HEK293T (cell line): Measurements from ENCODE around the gene MYOD1.

Source experiments
- CTCF ChIA-PET: fragments of 350-600 bp; formaldehyde crosslinking; extraction: SDS; loops from one replicate; lab custom pipeline; 2021; ENCODE audit warnings: antibody characterized with exemption, inconsistent platforms; lab: Yijun Ruan, JAX
- POLR2A ChIA-PET: fragments of 350-600 bp; formaldehyde crosslinking; extraction: SDS; loops from one replicate; lab custom pipeline; 2020; ENCODE audit warnings: antibody characterized with exemption, inconsistent platforms; lab: Yijun Ruan, JAX
- DNase-seq: peaks from one replicate; pipeline ENCODE4 v3.0.0; 2012; ENCODE audit warnings: mixed read lengths; ENCODE audit errors: extremely low spot score
- ARNT ChIP-seq: fragments of 450-650 bp; IDR thresholded peaks from 2 replicates; pipeline ENCODE4 v1.6.1; 2017; ENCODE audit warnings: mild to moderate bottlenecking
- BHLHE40 ChIP-seq: fragments of 450-650 bp; IDR thresholded peaks from 2 replicates; pipeline ENCODE4 v1.6.1; 2016; ENCODE audit warnings: mild to moderate bottlenecking, moderate library complexity, borderline replicate concordance
- CTBP1 ChIP-seq: fragments of 450-650 bp; IDR thresholded peaks from 2 replicates; pipeline ENCODE4 v1.6.1; 2016; ENCODE audit warnings: borderline replicate concordance
- ELF4 ChIP-seq: fragments of 450-650 bp; IDR thresholded peaks from 2 replicates; pipeline ENCODE4 v1.6.1; 2017; ENCODE audit warnings: antibody characterized with exemption
- FOXA1 ChIP-seq: fragments of 450-650 bp; IDR thresholded peaks from 2 replicates; pipeline ENCODE4 v1.6.1; 2016; ENCODE audit warnings: mild to moderate bottlenecking
- FOXK2 ChIP-seq: fragments of 450-650 bp; IDR thresholded peaks from 2 replicates; pipeline ENCODE4 v1.6.1; 2016; ENCODE audit warnings: mild to moderate bottlenecking
- FOXM1 ChIP-seq: fragments of 450-650 bp; IDR thresholded peaks from 2 replicates; pipeline ENCODE4 v1.6.1; 2017; ENCODE audit warnings: mild to moderate bottlenecking, borderline replicate concordance
- HDGF ChIP-seq: fragments of 450-650 bp; IDR thresholded peaks from 2 replicates; pipeline ENCODE4 v1.6.1; 2017; ENCODE audit warnings: antibody characterized with exemption, borderline replicate concordance
- L3MBTL2 ChIP-seq: fragments of 450-650 bp; conservative IDR thresholded peaks from 2 replicates; pipeline ENCODE4 v1.6.1; 2016; ENCODE audit warnings: mild to moderate bottlenecking
- LEF1 ChIP-seq: fragments of 450-650 bp; IDR thresholded peaks from 2 replicates; pipeline ENCODE4 v1.6.1; 2017; ENCODE audit warnings: mild to moderate bottlenecking, borderline replicate concordance
- NFRKB ChIP-seq: fragments of 450-650 bp; IDR thresholded peaks from 2 replicates; pipeline ENCODE4 v1.6.1; 2016; ENCODE audit warnings: mild to moderate bottlenecking, moderate library complexity
- SP1 ChIP-seq: fragments of 450-650 bp; IDR thresholded peaks from 2 replicates; pipeline ENCODE4 v1.6.1; 2017
- SUZ12 ChIP-seq: fragments of 450-650 bp; IDR thresholded peaks from 2 replicates; pipeline ENCODE4 v1.6.1; 2016; ENCODE audit warnings: mild to moderate bottlenecking
- TARDBP ChIP-seq: fragments of 450-650 bp; IDR thresholded peaks from 2 replicates; pipeline ENCODE4 v1.6.1; 2016
- ZNF384 ChIP-seq: fragments of 450-650 bp; IDR thresholded peaks from 2 replicates; pipeline ENCODE4 v1.6.1; 2016
- TF ChIP-seq, protein P1 (sequence below): fragments of 450-650 bp; IDR thresholded peaks from 2 replicates; pipeline ENCODE4 v1.6.1; 2016

Gene MYOD1

DNA sequence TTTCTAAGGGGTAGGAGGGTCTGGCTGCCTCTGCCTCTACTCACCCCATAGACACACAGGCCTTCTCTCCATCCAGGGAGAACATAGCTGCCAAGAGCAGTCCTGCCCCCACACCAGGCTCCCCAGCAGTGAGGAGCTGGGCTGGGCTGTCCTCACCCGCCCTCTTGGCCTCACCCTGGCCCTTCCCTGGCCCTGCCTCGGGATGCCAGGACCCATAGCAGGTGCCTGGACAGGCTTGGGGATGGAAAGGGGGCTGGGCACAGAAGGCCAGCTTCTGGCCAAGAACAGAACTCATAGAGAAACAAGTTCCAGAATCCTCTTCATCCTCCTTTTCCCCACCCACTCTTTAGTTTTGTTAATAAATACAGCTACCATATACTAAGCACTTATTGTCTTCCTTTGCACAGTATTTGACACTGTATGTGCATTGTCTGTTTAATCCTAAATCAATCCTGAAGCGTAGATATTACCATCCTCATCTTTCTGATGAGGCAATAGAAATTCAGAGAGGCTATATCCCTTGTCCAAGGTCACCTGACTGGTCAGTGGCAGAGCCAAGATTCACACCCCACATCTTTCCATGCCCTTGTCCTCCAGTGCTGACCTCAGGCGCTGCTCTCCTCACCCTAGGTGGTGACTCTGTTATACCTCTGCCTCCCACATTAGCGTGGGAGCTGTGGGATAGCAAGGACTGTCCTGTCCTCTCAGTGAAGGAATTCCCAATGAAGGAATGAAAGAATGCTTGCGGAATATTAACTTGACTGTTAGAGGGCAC, 22.0 kb upstream of the MYOD1 start:
- ChIA-PET CTCF (interaction anchor here (0.9 kb wide), 1 partner anchor 33 kb away, joined by 5 read pairs; no protein-coding TSS in a partner anchor), POLR2A (no interaction called here)
- no peak for TF ChIP-seq NFRKB
- no peak for TF ChIP-seq FOXA1
- no peak for TF ChIP-seq CTBP1
- TF ChIP-seq, protein P1, sequence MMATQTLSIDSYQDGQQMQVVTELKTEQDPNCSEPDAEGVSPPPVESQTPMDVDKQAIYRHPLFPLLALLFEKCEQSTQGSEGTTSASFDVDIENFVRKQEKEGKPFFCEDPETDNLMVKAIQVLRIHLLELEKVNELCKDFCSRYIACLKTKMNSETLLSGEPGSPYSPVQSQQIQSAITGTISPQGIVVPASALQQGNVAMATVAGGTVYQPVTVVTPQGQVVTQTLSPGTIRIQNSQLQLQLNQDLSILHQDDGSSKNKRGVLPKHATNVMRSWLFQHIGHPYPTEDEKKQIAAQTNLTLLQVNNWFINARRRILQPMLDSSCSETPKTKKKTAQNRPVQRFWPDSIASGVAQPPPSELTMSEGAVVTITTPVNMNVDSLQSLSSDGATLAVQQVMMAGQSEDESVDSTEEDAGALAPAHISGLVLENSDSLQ: no peak
- no peak for TF ChIP-seq BHLHE40
- no peak for TF ChIP-seq SP1
- no peak for TF ChIP-seq ZNF384
- no peak for DNase-seq

DNA sequence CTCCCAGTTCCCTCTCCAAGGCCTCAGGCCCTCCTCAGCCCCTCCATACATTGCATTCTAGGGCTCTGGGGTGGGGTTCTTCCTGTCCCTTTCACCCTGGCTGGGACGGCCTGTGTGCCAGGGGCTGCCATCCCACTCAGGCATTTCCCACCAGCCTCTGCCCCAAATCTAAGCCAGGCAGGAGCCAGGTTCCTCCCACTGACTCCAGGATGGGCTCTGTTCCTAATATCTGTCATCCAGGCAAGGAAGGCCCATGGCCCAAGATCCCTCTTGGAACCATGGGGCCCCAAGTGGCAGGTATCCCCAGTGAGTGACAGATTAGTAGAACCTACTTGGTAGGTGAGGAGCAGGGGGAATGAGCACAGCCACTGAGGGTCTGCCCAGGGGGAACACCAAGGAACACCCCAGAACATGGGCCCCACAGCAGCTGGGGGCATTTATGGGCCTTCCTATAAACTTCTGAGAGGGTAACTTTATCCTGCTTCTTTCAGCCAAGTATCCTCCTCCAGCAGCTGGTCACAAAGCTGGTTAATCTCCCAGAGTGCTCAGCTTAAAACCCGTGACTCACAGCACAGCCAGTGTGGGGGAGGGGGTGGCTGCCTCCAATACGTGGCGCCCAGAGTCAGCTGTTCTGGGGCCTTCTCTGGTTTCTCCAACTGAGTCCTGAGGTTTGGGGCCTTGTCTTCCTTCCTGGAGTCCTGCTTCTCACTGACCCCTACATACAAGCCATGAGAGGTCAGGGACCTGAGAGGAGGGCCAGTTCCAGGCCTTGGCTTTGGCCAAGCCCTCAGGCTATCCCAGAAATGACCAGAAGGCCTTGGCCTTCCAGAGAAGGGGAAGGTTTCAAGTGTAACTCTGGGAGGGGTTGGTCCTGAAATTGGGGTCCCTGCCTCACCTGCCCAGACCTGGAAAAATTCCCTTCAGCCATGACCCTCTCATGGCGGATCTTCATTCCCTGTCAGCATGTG, 19.9 kb upstream of the MYOD1 start:
- TF ChIP-seq TARDBP (no peak), ARNT (no peak), SP1 (no peak), FOXM1 (no peak), L3MBTL2 (no peak), BHLHE40 (no peak), NFRKB (no peak), HDGF (no peak), FOXA1 (no peak), CTBP1 (no peak), FOXK2 (no peak), LEF1 (no peak), SUZ12 (no peak), ZNF384 (no peak), ELF4 (no peak)
- TF ChIP-seq, protein P1: no peak
- DNase-seq: no peak
- ChIA-PET CTCF (interaction anchor here (0.6 kb wide), 1 partner anchor 22 kb away, joined by 4 read pairs; no protein-coding TSS in a partner anchor), POLR2A (interaction anchor here (0.5 kb wide), 1 partner anchor 261 kb away, joined by 3 read pairs; no protein-coding TSS in a partner anchor)

DNA sequence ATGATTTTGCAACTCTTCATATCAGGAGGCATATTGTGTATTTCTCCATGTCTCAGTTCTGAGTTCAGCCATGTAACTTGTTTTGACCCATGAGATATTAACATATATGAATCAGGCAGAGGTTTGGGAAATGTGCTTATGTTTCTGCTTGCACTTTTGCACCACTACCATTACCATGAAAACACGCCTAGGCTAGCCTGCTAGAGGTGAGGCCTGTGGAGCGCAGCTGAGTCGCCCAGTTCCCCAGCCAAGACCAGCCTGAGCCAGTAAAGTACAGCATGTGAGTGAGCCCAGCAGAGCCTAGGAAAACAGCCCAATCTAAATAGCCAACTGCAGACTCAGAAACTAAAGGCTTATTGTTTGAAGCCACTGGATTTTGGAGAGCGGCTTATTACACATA, 18.4 kb upstream of the MYOD1 start:
- TF ChIP-seq L3MBTL2 (no peak), SP1 (no peak), TARDBP (no peak), ZNF384 (no peak), FOXK2 (no peak), SUZ12 (no peak), LEF1 (no peak), BHLHE40 (no peak), HDGF (no peak)
- TF ChIP-seq, protein P1: no peak
- ChIA-PET POLR2A (no interaction called here), CTCF (no interaction called here)
- DNase-seq: no peak

DNA sequence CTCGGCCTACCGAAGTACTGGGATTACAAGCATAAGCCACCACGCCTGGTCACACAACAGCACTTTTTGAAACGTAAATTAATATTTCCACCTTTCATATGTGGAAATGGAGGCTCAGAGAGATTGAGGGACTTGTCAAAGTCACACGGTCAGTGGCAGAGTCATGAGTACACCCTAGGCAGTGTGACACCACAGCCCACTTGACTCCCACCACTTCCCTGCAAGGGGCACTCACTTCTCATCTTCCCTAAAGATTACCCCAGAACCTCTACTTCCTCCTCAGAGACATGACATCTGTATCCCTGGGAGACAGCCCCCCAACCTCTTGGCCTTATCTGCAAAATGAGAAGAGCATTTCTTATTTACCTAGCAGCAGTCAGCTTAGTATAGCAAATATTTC, 16.5 kb upstream of the MYOD1 start:
- POLR2A ChIA-PET: no interaction called here
- CTCF ChIA-PET: no interaction called here
- TF ChIP-seq LEF1 (no peak), NFRKB (no peak), HDGF (no peak), BHLHE40 (no peak), ZNF384 (no peak), FOXA1 (no peak), L3MBTL2 (no peak), FOXK2 (no peak), SP1 (no peak), SUZ12 (no peak), CTBP1 (no peak), FOXM1 (no peak), ELF4 (no peak), ARNT (no peak), TARDBP (no peak)
- TF ChIP-seq, protein P1: no peak
- no peak for DNase-seq

DNA sequence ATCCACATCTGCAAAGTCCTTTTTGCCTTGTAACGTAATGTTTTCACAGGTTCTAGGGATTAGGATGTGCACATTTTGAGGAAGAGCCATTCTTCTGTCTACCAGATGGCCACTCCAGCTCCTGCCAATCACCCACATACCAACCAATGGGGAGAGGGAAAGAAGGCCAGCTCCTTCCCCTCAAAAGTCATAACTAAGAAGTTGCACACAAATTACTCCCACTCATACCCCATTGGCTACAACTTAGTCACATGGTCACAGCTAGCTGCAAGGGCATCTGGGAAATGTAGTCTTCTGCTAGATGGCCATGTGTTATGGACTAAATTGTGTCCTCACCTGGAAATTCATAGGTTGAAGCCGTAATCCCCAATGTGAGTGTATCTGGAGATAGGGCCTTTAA, 15.4 kb upstream of the MYOD1 start:
- ChIA-PET POLR2A (no interaction called here), CTCF (no interaction called here)
- peak; percentile 23 for DNase-seq
- TF ChIP-seq ZNF384 (no peak), L3MBTL2 (no peak), FOXM1 (no peak), FOXA1 (no peak), NFRKB (no peak), ARNT (no peak)
- TF ChIP-seq, protein P1: peak; percentile 89
